WTC11 (cell line): Measurements from ENCODE around the gene PHKG2. TPM values are rescaled to one million over a fixed set of nuclear protein-coding genes. Genes with fewer than 3 reads are reported as not detected.

ENCODE experiments used
- ATAC-seq: fragments of 200-7000 bp; cut with Tn5 transposase; 2 replicates; pipeline ENCODE4 v1.10.0; 2021; ENCODE audit warnings: mild to moderate bottlenecking, moderate library complexity
- CTCF ChIA-PET: fragments of 300-600 bp; sonication (Branson Sonifier 250); formaldehyde crosslinking; loops from one replicate; lab custom pipeline; 2021; ENCODE audit warnings: antibody characterized with exemption; lab: Charles Lee
- POLR2A ChIA-PET: fragments of 350-600 bp; sonication (Branson Sonifier 250); formaldehyde crosslinking; loops from one replicate; lab custom pipeline; 2021; ENCODE audit warnings: antibody characterized with exemption; lab: Charles Lee
- DNase-seq: peaks from one replicate; pipeline ENCODE4 v3.0.0; 2021; ENCODE audit warnings: low spot score
- H3K27ac Mint-ChIP-seq: 2 replicates; pipeline ENCODE4 v1.8.0; 2021; ENCODE audit warnings: mixed read lengths
- H3K27me3 Mint-ChIP-seq: 2 replicates; pipeline ENCODE4 v1.8.0; 2021; ENCODE audit warnings: low read depth, mild to moderate bottlenecking, moderate library complexity, mixed read lengths
- H3K36me3 Mint-ChIP-seq: 2 replicates; pipeline ENCODE4 v1.8.0; 2021; ENCODE audit warnings: mixed read lengths
- H3K4me1 Mint-ChIP-seq: 2 replicates; pipeline ENCODE4 v1.8.0; 2022; ENCODE audit warnings: mixed read lengths
- H3K4me3 Mint-ChIP-seq: 2 replicates; pipeline ENCODE4 v1.8.0; 2021; ENCODE audit warnings: mild to moderate bottlenecking, moderate library complexity, mixed read lengths
- H3K9me3 Mint-ChIP-seq: 2 replicates; pipeline ENCODE4 v1.8.0; 2021; ENCODE audit warnings: mixed read lengths
- ARID4B ChIP-seq: sonication (generic); formaldehyde crosslinking; IDR thresholded peaks from 2 replicates; pipeline ENCODE4 v1.8.0; 2023; ENCODE audit warnings: missing genetic modification reagents, mild to moderate bottlenecking, borderline replicate concordance
- EMX1 ChIP-seq: fragments of 250-450 bp; sonication (Bioruptor Pico); IDR thresholded peaks from 2 replicates; pipeline ENCODE4 v1.8.0; 2021; ENCODE audit warnings: mild to moderate bottlenecking
- ESRRA ChIP-seq: sonication (generic); formaldehyde crosslinking; IDR thresholded peaks from 2 replicates; pipeline ENCODE4 v1.8.1; 2022; ENCODE audit warnings: mild to moderate bottlenecking, missing genetic modification reagents, borderline replicate concordance
- FOXP4 ChIP-seq: sonication (generic); formaldehyde crosslinking; IDR thresholded peaks from 2 replicates; pipeline ENCODE4 v1.8.0; 2022; ENCODE audit warnings: mild to moderate bottlenecking, missing genetic modification reagents
- NR2C2 ChIP-seq: sonication (generic); formaldehyde crosslinking; IDR thresholded peaks from 2 replicates; pipeline ENCODE4 v1.8.0; 2022; ENCODE audit warnings: mild to moderate bottlenecking, missing genetic modification reagents
- PRDM15 ChIP-seq: sonication (generic); formaldehyde crosslinking; IDR thresholded peaks from 2 replicates; pipeline ENCODE4 v1.8.0; 2022; ENCODE audit warnings: missing genetic modification reagents
- USF1 ChIP-seq: sonication (generic); formaldehyde crosslinking; IDR thresholded peaks from 2 replicates; pipeline ENCODE4 v1.8.0; 2022; ENCODE audit warnings: mild to moderate bottlenecking, missing genetic modification reagents
- ZNF138 ChIP-seq: sonication (generic); formaldehyde crosslinking; conservative IDR thresholded peaks from 2 replicates; pipeline ENCODE4 v1.8.1; 2022; ENCODE audit warnings: mild to moderate bottlenecking, moderate library complexity, missing genetic modification reagents
- total RNA-seq: library from RNA; stranded (reverse); gene quantifications from 3 replicates; pipeline ENCODE4 v1.2.3, GENCODE V29; 2021

Gene PHKG2
- total RNA-seq, 1 experiment from 2014 or later = 50.5 TPM

GRCh38 chr16:30760001-30760559 lies 11.9 kb downstream of the PHKG2 start:
- DNase-seq = no peak
- ATAC-seq = no peak
- Mint-ChIP-seq H3K27ac (peak overlapping the region; percentile 51; the same call in 1 of the 2 replicates), H3K4me3 (peak overlapping the region; percentile 94), H3K9me3 (no peaks in the 10 kb centered on the region), H3K27me3 (no peaks in the 10 kb centered on the region), H3K4me1 (peaks cover 21% of the 10 kb centered on the region), H3K36me3 (peaks cover 26% of the 10 kb centered on the region)
- no peak for TF ChIP-seq PRDM15 (CRISPR knock-in tag)
- TF ChIP-seq ZNF138 (CRISPR knock-in tag) = no peak
- POLR2A ChIA-PET = interaction anchor here (2.2 kb wide), 1 partner anchor 12 kb away, joined by 5 read pairs; the partner anchor contains the start of gene PHKG2
- CTCF ChIA-PET = interaction anchor here (1.4 to 1.5 kb wide), 2 partner anchors 12 to 66 kb away, joined by 3 to 4 read pairs; partner anchors contain the start of gene PHKG2

- ChIA-PET CTCF (interaction anchor here (0.9 to 1.5 kb wide), 4 partner anchors 13 to 69 kb away, joined by 3 to 4 read pairs (median 3); partner anchors contain the start of gene PHKG2), POLR2A (interaction anchor here (0.6 to 2.2 kb wide), 4 partner anchors 12 to 353 kb away, joined by 3 to 5 read pairs (median 4); partner anchors contain the start of genes PHKG2 and ZNF771)
- H3K27me3 Mint-ChIP-seq = no peaks in the 10 kb centered on the region
- ATAC-seq (0 out of 2 replicates have a peak, but pooled peaks have one; percentile 2), DNase-seq (no peak)
- peaks cover 33% of the 10 kb centered on the region for H3K36me3 Mint-ChIP-seq
- TF ChIP-seq NR2C2 (CRISPR knock-in tag) = no peak
- peak; percentile 7; the same call in 1 of the 2 replicates for TF ChIP-seq ESRRA
- H3K4me3 Mint-ChIP-seq = peak overlapping the region; percentile 94
- H3K27ac Mint-ChIP-seq = peak overlapping the region; percentile 51; the same call in 1 of the 2 replicates
- H3K9me3 Mint-ChIP-seq = no peaks in the 10 kb centered on the region
- H3K4me1 Mint-ChIP-seq = peaks cover 21% of the 10 kb centered on the region
These were observed 12.6 kb downstream of the PHKG2 start for GRCh38 chr16:30760577-30761426.

GRCh38 chr16:30761427-30761927 lies 13.3 kb downstream of the PHKG2 start:
- DNase-seq (peak; percentile 56), ATAC-seq (peak; percentile 6)
- H3K27ac Mint-ChIP-seq = peak overlapping the region; percentile 96; the same call in 1 of the 2 replicates
- peaks cover 21% of the 10 kb centered on the region for H3K4me1 Mint-ChIP-seq
- no peaks in the 10 kb centered on the region for H3K9me3 Mint-ChIP-seq
- no peaks in the 10 kb centered on the region for H3K27me3 Mint-ChIP-seq
- peaks cover 39% of the 10 kb centered on the region for H3K36me3 Mint-ChIP-seq
- 0 out of 2 replicates have a peak, but pooled peaks have one; percentile 10 for TF ChIP-seq EMX1 (CRISPR knock-in tag)
- peak; percentile 36; the same call in 1 of the 2 replicates for TF ChIP-seq FOXP4 (CRISPR knock-in tag)
- peak; percentile 52; the same call in 1 of the 2 replicates for TF ChIP-seq ARID4B (CRISPR knock-in tag)
- TF ChIP-seq USF1 (CRISPR knock-in tag) = no peak
- CTCF ChIA-PET = interaction anchor here (0.9 to 1.5 kb wide), 3 partner anchors 17 to 69 kb away, joined by 3 to 4 read pairs (median 3); no protein-coding TSS in a partner anchor
- POLR2A ChIA-PET = interaction anchor here (0.6 to 2.2 kb wide), 4 partner anchors 13 to 354 kb away, joined by 3 to 5 read pairs (median 4); partner anchors contain the start of genes PHKG2 and ZNF771
- H3K4me3 Mint-ChIP-seq = peak overlapping the region; percentile 94
